SHP77 treated with DMSO at 0.1 percent for 48 hours (cell line): ENCODE measurements around the gene PRKAR1B.
"Not testable (repeated sequence)": the region's sequence is repeated elsewhere in the genome, so short reads cannot be mapped to it uniquely, and the experiment has no call there.

ENCODE experiments used
- DNase-seq: peaks from one replicate; lab custom pipeline; 2025; lab: John Stamatoyannopoulos, UW

Gene PRKAR1B

DNA sequence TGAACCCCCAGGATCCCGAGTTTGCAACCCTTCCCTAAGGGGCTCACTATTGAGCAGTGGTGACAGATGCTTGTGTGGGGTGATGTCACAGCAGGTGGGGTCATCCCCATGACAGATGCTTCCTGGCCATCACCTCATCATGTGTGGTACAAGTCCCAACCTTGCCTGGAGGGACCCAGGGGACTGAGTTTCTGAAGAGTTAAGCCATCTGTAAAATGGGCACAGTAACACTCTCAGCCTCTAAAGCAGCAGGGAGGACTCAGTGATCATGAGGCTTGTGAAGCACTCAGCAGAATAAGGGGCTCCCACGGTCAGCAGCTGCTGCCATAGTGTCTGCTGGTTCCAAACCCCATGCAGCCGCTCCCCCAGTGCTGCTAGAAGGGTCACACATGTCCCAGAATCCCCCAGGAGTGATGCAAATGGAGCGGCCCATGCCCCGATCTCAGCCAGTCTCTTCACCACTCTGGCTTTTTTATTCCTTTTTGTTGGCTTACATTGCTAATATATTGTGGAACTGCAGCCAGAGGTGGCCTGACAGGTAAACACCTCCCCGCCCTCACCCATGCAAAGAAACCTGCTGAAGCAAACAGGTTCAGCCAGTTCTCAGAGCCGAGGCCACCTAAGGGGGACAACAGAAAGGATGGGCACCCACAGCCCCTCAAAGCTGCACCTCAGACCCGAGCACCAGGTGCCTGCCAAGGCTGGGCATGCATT, 105.4 kb downstream of the PRKAR1B start:
- no peak for DNase-seq

- no peak for DNase-seq
Measured at GRCh38 chr7:620885-621284, 106.2 kb downstream of the PRKAR1B start.

DNA sequence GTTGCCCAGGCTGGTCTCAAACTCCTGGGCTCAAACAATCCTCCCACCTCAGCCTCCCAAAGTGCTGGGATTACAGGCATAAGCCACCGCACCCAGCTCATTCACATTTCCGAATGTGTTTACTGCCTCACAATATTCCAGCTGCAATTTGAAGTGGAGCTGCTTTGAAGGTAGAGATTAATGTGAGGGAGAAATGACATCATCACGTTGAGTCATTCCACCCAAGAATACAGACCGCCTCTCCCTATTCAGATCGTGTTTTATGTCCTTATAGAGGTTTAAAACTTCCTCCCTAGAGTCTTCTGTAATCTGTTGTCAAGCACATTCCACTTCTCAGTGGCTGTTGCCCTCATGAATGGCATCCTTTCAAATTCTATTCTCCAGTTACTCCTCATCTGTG, 107.0 kb downstream of the PRKAR1B start:
- DNase-seq: peak; percentile 66

DNA sequence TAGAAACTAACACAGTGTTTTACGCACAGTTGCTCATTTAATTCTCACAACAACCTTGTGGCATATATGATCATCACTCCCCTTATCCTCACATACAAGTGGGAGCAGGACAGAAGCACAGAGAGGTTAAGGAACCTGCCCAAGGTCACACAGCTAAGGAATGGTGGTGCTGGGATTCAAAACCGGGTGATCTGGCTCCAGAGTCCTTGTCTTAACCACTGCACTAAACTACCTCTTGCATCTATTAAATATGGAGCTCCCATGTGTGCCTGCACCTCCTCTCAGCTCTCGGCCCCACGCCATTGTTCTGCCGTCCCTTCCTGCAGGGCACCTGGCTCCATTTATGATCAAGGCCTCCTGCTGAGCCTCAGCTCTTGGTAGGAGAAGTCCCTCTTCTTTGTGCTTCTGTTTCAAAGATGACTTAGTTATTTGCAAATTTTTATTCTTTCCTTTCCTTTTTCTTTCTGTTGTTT, 107.7 kb downstream of the PRKAR1B start:
- no peak for DNase-seq

GRCh38 chr7:618539-619367, 108.3 kb downstream of the PRKAR1B start:
- DNase-seq: no peak

DNA sequence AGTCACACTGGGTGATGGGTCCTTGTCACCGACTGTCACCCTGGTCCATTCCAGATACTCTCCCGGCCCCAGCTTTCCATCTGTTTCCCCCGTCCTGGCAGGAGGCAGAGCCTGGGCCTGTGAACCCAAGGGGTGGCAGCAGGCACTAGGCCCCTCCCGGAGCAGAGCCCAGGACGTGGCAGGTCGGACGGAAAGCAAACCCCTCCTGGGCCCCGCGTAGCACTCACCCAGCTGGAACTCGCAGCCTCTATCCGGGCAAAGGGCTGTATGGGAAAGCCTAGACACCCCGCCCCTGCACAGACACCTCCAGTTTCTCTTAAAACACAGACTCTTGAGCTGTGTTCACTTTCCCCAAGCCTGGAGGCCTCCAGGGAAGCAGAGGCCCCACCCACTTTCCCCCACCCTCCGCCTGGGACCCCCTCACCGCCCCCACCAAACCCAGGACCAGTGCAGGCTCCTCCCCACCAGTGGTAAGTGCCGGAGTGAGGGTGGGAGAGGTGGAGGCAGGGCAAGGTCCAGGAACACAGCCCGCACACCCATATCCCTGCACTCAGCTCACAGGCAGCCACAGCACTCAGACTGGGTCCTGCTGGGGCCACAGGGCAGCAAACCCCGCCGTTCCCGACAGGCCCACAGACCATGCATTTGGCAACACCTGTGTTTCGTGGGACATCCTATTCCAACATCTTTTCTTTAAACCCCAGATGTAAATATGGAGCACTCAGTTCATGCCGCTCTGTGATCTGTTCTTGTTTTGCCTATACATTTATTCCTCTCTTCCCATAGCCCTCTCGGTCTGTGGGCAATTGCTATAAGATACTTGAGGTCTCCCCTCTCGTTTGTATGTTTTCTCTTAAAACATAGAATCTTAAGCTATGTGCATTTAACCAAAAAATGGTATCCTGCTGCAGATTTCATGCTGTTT, 109.2 kb downstream of the PRKAR1B start:
- DNase-seq: no peak

DNA sequence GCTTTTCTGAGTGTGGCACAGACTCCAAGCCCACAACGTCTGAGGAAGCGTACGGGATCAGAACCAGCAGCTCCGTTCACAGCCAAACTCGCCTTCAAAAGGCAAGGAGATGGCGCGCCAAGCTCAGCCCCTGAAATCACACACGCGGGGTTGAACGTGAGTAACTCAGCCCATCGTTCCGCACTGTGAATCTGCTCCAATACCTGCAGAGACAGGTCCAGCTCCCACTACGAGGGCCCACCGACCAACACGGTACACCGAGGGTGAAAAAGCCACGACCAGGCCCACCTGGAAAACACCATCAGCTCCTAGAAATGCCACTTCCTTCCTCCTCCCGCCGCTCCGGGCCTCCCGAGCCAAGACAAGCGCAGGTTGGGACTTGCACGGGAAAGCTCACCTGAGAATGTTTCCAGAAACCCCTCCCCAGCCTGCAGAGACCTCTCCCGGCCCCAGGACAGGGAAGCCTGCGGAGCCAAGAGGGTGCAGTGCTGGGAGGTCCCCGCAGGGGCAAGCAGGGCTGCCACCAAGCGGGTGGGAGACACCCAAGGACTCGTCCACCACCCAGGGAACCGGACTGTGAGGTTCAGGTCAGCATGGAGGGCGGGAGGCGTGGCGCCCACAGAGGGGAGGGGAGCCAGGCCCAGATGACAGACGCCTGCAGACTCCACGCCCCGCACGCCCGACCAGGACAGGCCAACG, 113.5 kb downstream of the PRKAR1B start:
- no peak for DNase-seq

DNA sequence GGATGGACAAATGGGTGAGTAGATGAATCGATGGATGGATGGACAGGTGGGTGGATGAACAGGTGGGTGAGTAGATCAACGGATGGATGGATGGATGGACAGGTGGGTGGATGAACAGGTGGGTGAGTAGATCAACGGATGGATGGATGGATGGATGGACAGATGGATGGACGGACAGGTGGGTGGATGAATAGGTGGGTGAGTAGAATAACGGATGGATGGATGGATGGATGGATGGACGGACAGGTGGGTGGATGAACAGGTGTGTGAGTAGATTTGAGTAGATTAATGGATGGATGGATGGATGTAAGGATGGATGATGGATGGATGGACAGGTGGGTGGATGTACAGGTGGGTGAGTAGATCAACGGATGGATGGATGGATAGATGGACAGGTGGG, 115.2 kb downstream of the PRKAR1B start:
- not testable (repeated sequence) for DNase-seq

DNA sequence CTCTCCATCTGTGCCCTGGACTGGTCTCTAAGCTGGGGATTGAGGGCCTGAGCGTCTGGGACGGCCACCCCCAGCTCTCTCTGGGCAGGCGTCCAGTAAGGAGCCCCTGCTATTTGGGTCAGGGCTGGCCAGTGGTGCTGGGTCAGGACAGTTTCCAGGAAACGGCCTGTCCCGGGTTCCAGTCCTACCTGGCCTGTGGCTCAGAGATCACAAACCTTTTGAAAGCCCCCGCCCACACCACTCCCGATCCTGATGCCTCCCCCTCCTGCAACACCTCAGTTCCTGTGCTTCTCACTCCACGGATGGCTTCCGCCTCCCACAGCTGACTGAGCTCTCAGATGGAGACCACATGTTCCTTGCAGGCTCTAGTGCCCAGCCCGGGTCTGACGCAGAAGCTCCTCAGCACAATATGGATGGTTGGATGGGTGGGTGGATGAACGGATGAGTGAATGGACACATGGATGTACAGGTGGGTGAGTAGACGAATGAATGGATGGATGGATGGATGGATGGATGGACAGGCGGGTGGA, 115.7 kb downstream of the PRKAR1B start:
- no peak for DNase-seq

GRCh38 chr7:610531-611280, 116.4 kb downstream of the PRKAR1B start:
- DNase-seq: no peak

GRCh38 chr7:610141-610530, 116.9 kb downstream of the PRKAR1B start:
- DNase-seq: no peak

- no peak for DNase-seq
Measured at GRCh38 chr7:609365-609764, 117.7 kb downstream of the PRKAR1B start.

DNA sequence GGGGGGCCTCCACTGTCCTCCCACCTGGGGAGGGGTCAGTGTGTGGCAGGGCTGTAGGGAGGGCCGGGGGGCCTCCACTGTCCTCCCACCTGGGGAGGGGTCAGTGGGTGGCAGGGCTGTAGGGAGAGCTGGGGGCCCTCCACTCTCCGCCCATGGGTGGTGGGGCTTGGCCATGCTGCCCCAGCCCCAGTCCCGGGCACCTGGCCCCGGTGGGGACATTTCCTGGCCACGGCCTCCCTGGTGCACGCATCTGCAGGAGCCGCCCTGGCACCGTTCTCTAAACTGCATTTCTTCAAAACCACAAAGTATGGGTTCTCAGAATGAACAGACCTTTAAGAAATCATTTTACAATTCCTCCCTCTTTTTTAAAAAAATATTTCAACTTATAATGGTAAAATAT, 118.1 kb downstream of the PRKAR1B start:
- DNase-seq: no peak

GRCh38 chr7:608361-608760, 118.7 kb downstream of the PRKAR1B start:
- DNase-seq: no peak

GRCh38 chr7:607938-608337, 119.1 kb downstream of the PRKAR1B start:
- DNase-seq: no peak

DNA sequence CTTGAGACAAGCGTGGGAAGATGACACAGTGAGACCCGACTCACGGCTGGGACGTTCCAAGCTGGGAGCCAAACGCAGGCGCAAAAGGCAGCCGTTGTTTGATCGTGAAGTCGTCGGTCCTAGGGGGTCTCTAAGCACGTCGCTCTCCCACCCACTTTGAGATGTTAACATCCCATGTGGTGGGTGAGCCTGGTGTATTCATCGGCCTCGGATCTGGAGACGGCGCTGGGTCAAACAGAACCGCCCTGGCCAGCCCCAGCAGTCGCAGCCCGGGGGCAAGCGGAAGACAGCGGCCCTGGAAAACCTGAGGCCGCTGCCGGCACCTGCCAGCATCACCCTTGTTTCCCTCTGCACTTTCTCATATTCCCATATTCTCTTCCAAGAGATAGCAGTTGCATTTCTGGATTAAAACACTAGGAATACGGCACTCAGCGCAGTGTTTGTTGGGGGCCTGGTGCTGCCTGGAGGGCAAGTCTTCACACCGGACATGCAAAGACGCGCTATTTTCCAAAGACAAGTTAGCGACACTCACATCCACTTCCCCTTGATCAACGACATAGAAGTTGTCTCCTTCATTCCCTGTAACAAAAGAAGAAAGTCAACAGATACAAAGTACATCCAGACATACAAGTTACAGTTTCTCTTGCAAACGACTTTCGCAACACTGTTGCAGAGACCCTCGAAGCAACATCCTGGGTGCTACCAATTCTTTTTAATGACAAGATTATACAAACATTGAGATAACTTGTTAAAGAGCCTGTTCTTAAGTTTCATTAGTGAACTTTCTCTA, 121.2 kb downstream of the PRKAR1B start:
- no peak for DNase-seq

DNA sequence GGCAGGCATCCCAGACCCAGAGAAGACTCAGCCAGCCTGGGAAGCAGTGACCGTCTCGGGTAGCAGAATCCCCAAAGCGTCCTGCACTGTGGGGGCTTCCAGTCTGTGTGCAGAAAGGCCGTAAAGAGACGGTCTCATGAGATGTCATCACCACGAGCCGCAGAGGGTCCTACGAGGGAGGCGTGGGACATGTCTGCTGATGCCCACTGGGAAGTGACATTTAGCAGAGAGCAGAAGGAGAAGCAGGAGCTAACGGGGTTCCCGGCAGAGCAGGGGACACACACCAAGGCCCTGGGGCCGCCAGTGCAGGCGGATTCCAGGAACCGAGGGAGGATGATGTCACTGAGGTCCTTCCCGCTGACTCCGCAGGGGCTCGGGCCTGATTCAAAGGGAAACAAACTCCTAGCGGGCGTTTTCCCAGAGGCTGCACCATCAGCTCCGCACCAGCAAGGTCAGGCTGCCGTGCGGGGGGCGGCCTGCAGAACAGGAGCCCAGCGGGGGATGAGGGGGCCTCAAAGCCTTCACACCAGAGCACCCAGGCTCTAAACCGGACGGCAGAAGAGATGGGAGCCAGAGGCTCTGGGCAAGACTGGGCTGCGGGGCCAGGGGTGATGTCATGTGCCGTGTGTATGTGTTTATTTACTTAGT, 122.1 kb downstream of the PRKAR1B start:
- no peak for DNase-seq

DNA sequence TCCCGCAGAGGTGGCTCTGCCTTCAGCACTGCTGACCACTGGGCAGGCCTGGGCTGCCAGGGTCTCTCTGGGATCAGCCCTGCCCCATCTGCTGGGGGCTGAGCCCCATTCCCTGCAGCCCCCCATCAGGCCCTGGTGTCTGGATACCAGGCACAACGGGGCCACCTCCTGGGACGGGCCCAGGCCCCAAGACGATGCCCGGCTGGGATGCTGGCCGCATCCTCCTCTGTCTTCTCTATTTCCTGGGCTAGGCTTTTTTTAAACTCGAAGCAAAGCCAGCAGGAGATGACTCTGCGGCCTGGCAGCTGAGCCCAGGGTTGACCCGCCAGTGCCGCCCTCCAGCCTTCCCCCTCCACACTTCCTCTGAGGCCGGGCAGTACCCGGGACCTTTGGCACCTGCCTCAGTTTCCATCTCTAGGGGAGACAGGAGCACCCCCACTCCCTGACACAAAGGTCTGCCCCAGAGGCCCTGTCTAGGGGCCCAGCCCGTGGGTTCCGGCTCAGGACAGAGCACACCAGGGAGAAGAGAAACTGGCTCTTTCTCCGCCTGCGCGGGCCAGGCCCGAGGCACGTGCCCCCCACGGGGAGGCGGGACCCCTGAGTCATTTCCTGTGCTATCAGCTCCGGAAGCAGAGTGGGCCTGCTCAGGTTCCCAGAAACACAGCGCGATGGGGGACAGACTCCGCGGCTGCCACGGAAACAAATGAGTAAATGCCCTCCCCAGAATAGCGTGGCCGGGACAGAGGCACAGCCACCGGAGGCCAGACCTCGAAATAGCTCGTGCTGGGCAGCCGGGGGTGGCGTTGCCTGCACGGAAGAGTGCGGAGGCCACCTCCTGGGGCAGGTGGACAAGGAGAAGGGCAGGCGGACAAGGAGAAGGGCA, 122.8 kb downstream of the PRKAR1B start:
- DNase-seq: no peak
